Natural killer cell (primary cell): Measurements from ENCODE around the gene ISCU. TPM values are rescaled to one million over a fixed set of nuclear protein-coding genes. Genes with fewer than 3 reads are reported as not detected.

Source experiments
- ATAC-seq, 3 donors: fragments of 150-1000 bp in 2 of 3; fragments of 200-7000 bp in 1 of 3; cut with Tn5 transposase; 1 replicate in 1 of 3; 2 replicates in 2 of 3; pipeline ENCODE4 v1.10.0; 2021; ENCODE audit warnings: mild to moderate bottlenecking in 2 of 3, moderate library complexity in 2 of 3
- DNase-seq, 2 donors: peaks; one replicate each; pipeline versions ENCODE4 v3.0.0 to v3.0.0-alpha.2; 2013 to 2021; ENCODE audit warnings: mixed read lengths in 1 of 2
- H3K27ac ChIP-seq: one replicate; pipeline ENCODE4 v1.5.1; 2013; ENCODE audit warnings: mild to moderate bottlenecking, low read length
- H3K27me3 ChIP-seq: one replicate; pipeline ENCODE4 v1.6.1; 2013; ENCODE audit warnings: low read length; ENCODE audit not compliant: control insufficient read depth, insufficient read depth
- H3K36me3 ChIP-seq: one replicate; pipeline ENCODE4 v1.6.1; 2013; ENCODE audit warnings: low read length; ENCODE audit not compliant: control insufficient read depth, insufficient read depth
- H3K4me1 ChIP-seq: one replicate; pipeline ENCODE4 v1.6.1; 2013; ENCODE audit warnings: low read length; ENCODE audit not compliant: control insufficient read depth, insufficient read depth
- H3K4me3 ChIP-seq: one replicate; pipeline ENCODE4 v1.5.1; 2013; ENCODE audit warnings: low read length
- H3K9me3 ChIP-seq: one replicate; pipeline ENCODE4 v1.6.1; 2013; ENCODE audit warnings: low read length; ENCODE audit not compliant: control insufficient read depth, insufficient read depth
- H3K27ac Mint-ChIP-seq, 2 donors: one replicate each; pipeline ENCODE4 v1.8.0; 2022; ENCODE audit warnings: mild to moderate bottlenecking in 2 of 2, mixed read lengths in 2 of 2, moderate library complexity in 1 of 2
- H3K27me3 Mint-ChIP-seq, 2 donors: one replicate each; pipeline ENCODE4 v1.8.0; 2022; ENCODE audit warnings: low read depth in 2 of 2, mixed read lengths in 2 of 2
- H3K36me3 Mint-ChIP-seq: one replicate; pipeline ENCODE4 v1.8.0; 2022; ENCODE audit warnings: mixed read lengths
- H3K4me1 Mint-ChIP-seq, 2 donors: one replicate each; pipeline ENCODE4 v1.8.0; 2022; ENCODE audit warnings: mixed read lengths in 2 of 2
- H3K4me3 Mint-ChIP-seq: one replicate; pipeline ENCODE4 v1.8.0; 2022; ENCODE audit warnings: mild to moderate bottlenecking, moderate library complexity, mixed read lengths
- H3K9me3 Mint-ChIP-seq, 2 donors: one replicate each; pipeline ENCODE4 v1.8.0; 2022; ENCODE audit warnings: mixed read lengths in 2 of 2
- WGBS: methylation state at CpG from one replicate; pipeline ENCODE4 v1.1.7; 2013; ENCODE audit warnings: missing lambda C conversion rate; ENCODE audit not compliant: insufficient coverage; 5-methylcytosine and 5-hydroxymethylcytosine counted together
- intact Hi-C: fragments of 100-400 bp; cut with micrococcal nuclease; formaldehyde crosslinking; loops from one replicate; pipeline ENCODE4 v1.14.2; 2022
- total RNA-seq, 4 donors: library from RNA; stranded (reverse); fragments of 120-200 nt in 1 of 4; gene quantifications; one replicate each; pipeline versions ENCODE4 v1.2.3 to v1.2.4, GENCODE V29; 2013 to 2022
- TF ChIP-seq, protein P1 (sequence below): fragments of 200-600 bp; IDR thresholded peaks from one replicate; pipeline ENCODE4 v1.8.0; 2022; ENCODE audit warnings: antibody characterized with exemption

ISCU gene
- total RNA-seq, 3 donors from 2014 or later (not counting 1 experiment from before 2014, with no cell fraction given) = 86.9 to 103 (median 97.4) TPM

DNA sequence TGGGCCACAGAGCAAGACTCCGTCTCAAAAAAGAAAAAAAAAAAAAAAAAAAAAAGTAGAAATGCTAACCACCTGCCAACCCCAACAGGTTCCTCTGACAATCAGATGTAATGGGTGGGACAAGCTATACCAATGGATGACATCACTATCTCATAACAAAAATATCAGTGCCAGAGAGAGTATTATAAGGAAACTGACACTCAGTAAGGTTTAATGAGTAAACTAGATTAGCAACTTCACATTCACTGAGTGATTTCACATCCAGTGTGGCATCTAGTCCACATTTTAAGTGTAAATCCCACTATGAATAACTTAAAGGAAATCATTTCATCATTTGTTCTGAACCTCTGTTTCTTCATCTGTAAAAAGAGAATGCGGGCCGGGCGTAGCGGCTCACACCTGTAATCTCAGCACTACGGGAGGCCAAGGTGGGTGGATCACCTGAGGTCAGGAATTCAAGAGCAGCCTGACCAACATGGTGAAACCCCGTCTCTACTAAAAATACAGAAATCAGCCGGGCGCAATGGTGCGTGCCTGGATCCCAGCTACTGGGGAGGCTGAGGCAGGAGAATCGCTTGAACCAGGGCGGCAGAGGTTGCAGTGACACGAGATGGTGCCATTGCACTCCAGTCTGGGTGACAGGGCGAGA is 3.3 kb upstream of the ISCU start:
- H3K27me3 Mint-ChIP-seq = no peaks in the 10 kb centered on the region
- peaks cover 59 to 64% of the 10 kb centered on the region in 2 donors for H3K4me1 Mint-ChIP-seq
- TF ChIP-seq, protein P1, sequence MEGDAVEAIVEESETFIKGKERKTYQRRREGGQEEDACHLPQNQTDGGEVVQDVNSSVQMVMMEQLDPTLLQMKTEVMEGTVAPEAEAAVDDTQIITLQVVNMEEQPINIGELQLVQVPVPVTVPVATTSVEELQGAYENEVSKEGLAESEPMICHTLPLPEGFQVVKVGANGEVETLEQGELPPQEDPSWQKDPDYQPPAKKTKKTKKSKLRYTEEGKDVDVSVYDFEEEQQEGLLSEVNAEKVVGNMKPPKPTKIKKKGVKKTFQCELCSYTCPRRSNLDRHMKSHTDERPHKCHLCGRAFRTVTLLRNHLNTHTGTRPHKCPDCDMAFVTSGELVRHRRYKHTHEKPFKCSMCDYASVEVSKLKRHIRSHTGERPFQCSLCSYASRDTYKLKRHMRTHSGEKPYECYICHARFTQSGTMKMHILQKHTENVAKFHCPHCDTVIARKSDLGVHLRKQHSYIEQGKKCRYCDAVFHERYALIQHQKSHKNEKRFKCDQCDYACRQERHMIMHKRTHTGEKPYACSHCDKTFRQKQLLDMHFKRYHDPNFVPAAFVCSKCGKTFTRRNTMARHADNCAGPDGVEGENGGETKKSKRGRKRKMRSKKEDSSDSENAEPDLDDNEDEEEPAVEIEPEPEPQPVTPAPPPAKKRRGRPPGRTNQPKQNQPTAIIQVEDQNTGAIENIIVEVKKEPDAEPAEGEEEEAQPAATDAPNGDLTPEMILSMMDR = no peak
- Histone ChIP-seq H3K9me3 (no peaks in the 10 kb centered on the region), H3K4me3 (no peak overlapping the region), H3K36me3 (peaks cover 4% of the 10 kb centered on the region), H3K27ac (no peak overlapping the region), H3K4me1 (peaks cover 34% of the 10 kb centered on the region), H3K27me3 (no peaks in the 10 kb centered on the region)
- peak overlapping the region; percentile 100 for H3K4me3 Mint-ChIP-seq
- intact Hi-C loops = no loop called here
- no peaks in the 10 kb centered on the region for H3K36me3 Mint-ChIP-seq
- DNase-seq = peak in 1 of 2 donors; percentile 26
- peak overlapping the region; percentile 99 to 100 for H3K27ac Mint-ChIP-seq
- ATAC-seq = no peak
- WGBS = 83% methylated on average over 13 of the region's 14 CpGs
- no peaks in the 10 kb centered on the region for H3K9me3 Mint-ChIP-seq

DNA sequence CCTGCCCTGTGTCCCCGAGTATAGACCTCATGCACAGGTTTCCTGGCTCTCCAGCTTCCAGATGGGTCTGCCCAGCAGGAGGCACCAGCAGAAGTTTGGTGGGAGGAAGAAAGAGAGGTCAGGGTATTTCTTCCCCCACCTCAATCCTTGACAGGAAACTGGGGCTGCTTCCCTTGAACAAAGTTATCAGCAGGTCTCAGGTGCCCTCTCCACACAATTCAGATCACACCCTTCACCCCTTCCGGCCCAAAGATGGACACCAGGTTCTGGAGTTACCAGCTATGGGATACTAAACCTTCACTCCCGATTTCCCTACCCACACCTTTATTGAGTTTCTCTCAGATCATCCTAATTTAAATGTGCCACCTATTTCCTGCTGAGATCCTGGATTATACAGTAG is 2.6 kb upstream of the ISCU start:
- Histone ChIP-seq H3K4me1 (peaks cover 34% of the 10 kb centered on the region), H3K27ac (no peak overlapping the region), H3K4me3 (no peak overlapping the region), H3K9me3 (no peaks in the 10 kb centered on the region), H3K36me3 (peaks cover 9% of the 10 kb centered on the region), H3K27me3 (no peaks in the 10 kb centered on the region)
- intact Hi-C loops = loop anchor here (2.0 to 10.0 kb wide), 3 partner anchors 73 to 493 kb away; partner anchors contain the start of genes SELPLG and USP30
- WGBS = 48% methylated on average over 3 of the region's 3 CpGs
- Mint-ChIP-seq H3K27ac (peak overlapping the region; percentile 99 to 100), H3K4me1 (peaks cover 57 to 62% of the 10 kb centered on the region in 2 donors), H3K36me3 (no peaks in the 10 kb centered on the region), H3K4me3 (peak overlapping the region; percentile 100), H3K9me3 (no peaks in the 10 kb centered on the region), H3K27me3 (no peaks in the 10 kb centered on the region)
- ATAC-seq (no peak), DNase-seq (no peak)
- TF ChIP-seq, protein P1 = no peak

DNA sequence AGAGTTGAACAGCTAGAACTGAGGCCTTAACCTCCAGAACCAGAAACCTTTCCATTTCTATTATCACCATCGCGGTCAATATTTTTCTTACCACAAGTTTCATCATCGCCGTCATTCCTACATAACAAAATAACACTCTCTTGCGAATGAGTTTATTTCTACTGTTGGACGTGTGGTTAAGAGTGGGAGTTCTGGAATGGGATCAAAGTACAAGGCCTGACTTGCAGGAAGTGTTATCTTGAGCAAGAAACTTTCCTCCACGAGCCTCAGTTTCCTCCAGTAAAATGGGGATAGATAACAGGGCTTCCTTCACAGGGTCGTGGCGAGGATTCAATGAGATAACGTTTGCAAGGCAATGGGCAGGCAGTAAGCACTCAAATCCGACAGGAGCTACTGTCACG is 2.1 kb upstream of the ISCU start:
- H3K4me3 ChIP-seq = peak overlapping the region; percentile 75
- H3K9me3 Mint-ChIP-seq = no peaks in the 10 kb centered on the region
- H3K36me3 Mint-ChIP-seq = no peaks in the 10 kb centered on the region
- peaks cover 34% of the 10 kb centered on the region for H3K4me1 ChIP-seq
- TF ChIP-seq, protein P1 = no peak
- no peaks in the 10 kb centered on the region for H3K27me3 ChIP-seq
- DNase-seq (peak in 1 of 2 donors; percentile 27), ATAC-seq (no peak)
- H3K4me1 Mint-ChIP-seq = peaks cover 53 to 58% of the 10 kb centered on the region in 2 donors
- H3K9me3 ChIP-seq = no peaks in the 10 kb centered on the region
- H3K4me3 Mint-ChIP-seq = peak overlapping the region; percentile 100
- H3K27me3 Mint-ChIP-seq = no peaks in the 10 kb centered on the region
- H3K27ac Mint-ChIP-seq = peak overlapping the region; percentile 99 to 100
- 2% methylated on average over 9 of the region's 12 CpGs for WGBS
- H3K27ac ChIP-seq = peak overlapping the region; percentile 92
- H3K36me3 ChIP-seq = peaks cover 14% of the 10 kb centered on the region
- intact Hi-C loops = loop anchor here (2.0 to 10.0 kb wide), 3 partner anchors 72 to 492 kb away; partner anchors contain the start of genes SELPLG and USP30
